T-helper 22 cell (primary cell): ENCODE data around the gene CSTB.

Source experiments
- DNase-seq: peaks from one replicate; pipeline ENCODE4 v3.0.0-alpha.2; 2020; ENCODE audit warnings: low read depth

The CSTB gene

GRCh38 chr21:43749651-43750262, 26.4 kb downstream of the CSTB start:
- no peak for DNase-seq

GRCh38 chr21:43748622-43749021, 27.5 kb downstream of the CSTB start:
- no peak for DNase-seq

- DNase-seq: no peak
Measured at GRCh38 chr21:43745772-43746517, 30.2 kb downstream of the CSTB start.

- no peak for DNase-seq
Measured at GRCh38 chr21:43744725-43745124, 31.4 kb downstream of the CSTB start.

- no peak for DNase-seq
Measured at GRCh38 chr21:43743947-43744346, 32.2 kb downstream of the CSTB start.

GRCh38 chr21:43741423-43742096, 34.5 kb downstream of the CSTB start:
- DNase-seq: no peak

- DNase-seq: no peak
Measured at GRCh38 chr21:43740497-43741156, 35.5 kb downstream of the CSTB start.

- DNase-seq: no peak
Measured at GRCh38 chr21:43739621-43740435, 36.3 kb downstream of the CSTB start.

- no peak for DNase-seq
Measured at GRCh38 chr21:43737158-43737950, 38.8 kb downstream of the CSTB start.

- DNase-seq: no peak
Measured at GRCh38 chr21:43736224-43736883, 39.8 kb downstream of the CSTB start.

GRCh38 chr21:43735236-43736091, 40.6 kb downstream of the CSTB start:
- DNase-seq: no peak

- DNase-seq: no peak
Measured at GRCh38 chr21:43734928-43735229, 41.2 kb downstream of the CSTB start.

GRCh38 chr21:43734131-43734927, 41.8 kb downstream of the CSTB start:
- DNase-seq: no peak

GRCh38 chr21:43733529-43734071, 42.5 kb downstream of the CSTB start:
- DNase-seq: peak; percentile 30

- peak; percentile 41 for DNase-seq
Measured at GRCh38 chr21:43733060-43733459, 43.0 kb downstream of the CSTB start.

GRCh38 chr21:43731891-43732711, 44.0 kb downstream of the CSTB start:
- DNase-seq: no peak

- DNase-seq: no peak
Measured at GRCh38 chr21:43731476-43731875, 44.6 kb downstream of the CSTB start.
